Mononuclear cell (primary cell): ENCODE measurements around the gene TIMM17A. TPM values are rescaled to one million over a fixed set of nuclear protein-coding genes. Genes with fewer than 3 reads are reported as not detected.

ENCODE experiments used
- H3K27me3 ChIP-seq: 2 replicates; pipeline ENCODE4 v1.6.0; 2011; ENCODE audit warnings: low read length, control low read depth; ENCODE audit not compliant: insufficient read depth
- H3K4me1 ChIP-seq: 2 replicates; pipeline ENCODE4 v1.5.1; 2011; ENCODE audit warnings: mild to moderate bottlenecking, low read length, control low read depth; ENCODE audit not compliant: insufficient read depth
- H3K4me3 ChIP-seq: 2 replicates; pipeline ENCODE4 v1.5.1; 2011; ENCODE audit warnings: mild to moderate bottlenecking, low read length, moderate library complexity
- H3K9me3 ChIP-seq: 2 replicates; pipeline ENCODE4 v1.5.1; 2011; ENCODE audit warnings: low read depth, mild to moderate bottlenecking, control low read depth, low read length
- total RNA-seq: library from RNA; depleted of rRNA; stranded (reverse); fragments of >200 nt; gene quantifications from one replicate; pipeline ENCODE4 v1.2.3, GENCODE V29; 2012

The TIMM17A gene
- total RNA-seq, 1 donor = 30.5 TPM

- Histone ChIP-seq H3K4me3 (no peak overlapping the region), H3K9me3 (no peaks in the 10 kb centered on the region), H3K4me1 (peaks cover 9% of the 10 kb centered on the region), H3K27me3 (no peaks in the 10 kb centered on the region)
Measured at GRCh38 chr1:201988601-201989000, 33.3 kb downstream of the TIMM17A start.

DNA sequence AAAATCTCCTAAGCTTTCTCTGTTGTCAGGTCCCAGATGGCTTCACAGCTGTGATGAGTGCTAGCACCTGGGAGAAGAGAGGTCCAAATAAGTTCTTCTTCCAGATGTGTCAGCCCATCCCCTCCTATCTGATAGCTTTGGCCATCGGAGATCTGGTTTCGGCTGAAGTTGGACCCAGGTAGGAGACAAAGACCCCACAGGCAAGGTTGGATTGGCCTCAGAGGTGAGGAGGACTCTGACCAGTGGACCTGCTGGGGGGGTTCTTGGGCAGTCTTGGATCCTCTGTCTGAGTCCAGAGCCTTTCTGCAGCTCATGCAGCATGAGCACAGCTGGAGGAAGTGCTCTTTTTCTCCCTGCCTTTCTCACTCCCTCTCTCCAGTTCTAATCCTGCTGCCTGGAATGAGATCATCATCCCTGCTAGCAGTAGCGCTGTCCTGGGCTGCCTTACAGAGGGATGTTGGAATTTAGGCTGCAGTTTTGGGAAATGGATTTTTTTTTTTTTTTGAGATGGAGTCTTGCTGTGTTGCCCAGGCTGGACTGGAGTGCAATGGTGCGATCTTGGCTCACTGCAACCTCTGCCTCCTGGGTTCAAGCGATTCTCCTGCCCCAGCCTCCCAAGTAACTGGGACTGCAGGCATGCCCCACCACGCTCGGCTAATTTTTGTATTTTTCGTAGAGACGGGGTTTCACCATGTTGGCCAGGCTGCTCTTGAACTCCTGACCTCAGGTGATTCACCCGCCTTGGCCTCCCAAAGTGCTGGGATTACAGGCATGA, 34.2 kb downstream of the TIMM17A start:
- Histone ChIP-seq H3K9me3 (no peaks in the 10 kb centered on the region), H3K27me3 (no peaks in the 10 kb centered on the region), H3K4me1 (no peaks in the 10 kb centered on the region), H3K4me3 (no peak overlapping the region)

- Histone ChIP-seq H3K4me1 (no peaks in the 10 kb centered on the region), H3K4me3 (no peak overlapping the region), H3K9me3 (no peaks in the 10 kb centered on the region)
Measured at GRCh38 chr1:201990427-201990826, 35.1 kb downstream of the TIMM17A start.

GRCh38 chr1:201999625-202000238, 44.4 kb downstream of the TIMM17A start:
- no peaks in the 10 kb centered on the region for H3K27me3 ChIP-seq
- no peak overlapping the region for H3K4me3 ChIP-seq
- H3K9me3 ChIP-seq = no peaks in the 10 kb centered on the region
- H3K4me1 ChIP-seq = no peaks in the 10 kb centered on the region

More at GRCh38 chr1:201990427-201990826, 35.1 kb downstream of the TIMM17A start:
- H3K27me3 ChIP-seq = no peaks in the 10 kb centered on the region

DNA sequence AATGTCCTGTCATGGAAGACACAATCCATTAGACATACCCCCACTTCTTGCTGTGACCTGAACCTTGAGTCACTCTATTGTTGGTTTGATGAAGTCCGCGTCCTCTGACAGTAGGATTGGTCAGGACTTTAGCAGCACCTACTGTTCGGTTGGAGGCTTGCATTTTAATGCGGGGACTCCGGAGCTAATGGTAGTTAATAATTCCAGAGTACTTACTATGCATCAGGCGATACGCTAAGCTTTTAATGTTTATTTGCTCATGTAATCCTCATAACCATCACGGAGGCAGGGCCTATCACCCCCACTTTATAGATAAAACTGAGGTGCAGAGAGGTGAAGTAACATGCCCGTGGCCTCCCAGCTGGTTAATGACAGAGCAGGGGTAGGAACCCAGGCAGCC, 47.2 kb downstream of the TIMM17A start:
- Histone ChIP-seq H3K4me1 (no peaks in the 10 kb centered on the region), H3K9me3 (no peaks in the 10 kb centered on the region), H3K4me3 (no peak overlapping the region), H3K27me3 (no peaks in the 10 kb centered on the region)

GRCh38 chr1:202004711-202005110, 49.4 kb downstream of the TIMM17A start:
- H3K4me1 ChIP-seq = no peaks in the 10 kb centered on the region
- H3K27me3 ChIP-seq = no peaks in the 10 kb centered on the region
- H3K9me3 ChIP-seq = no peaks in the 10 kb centered on the region
- no peak overlapping the region for H3K4me3 ChIP-seq

- no peak overlapping the region for H3K4me3 ChIP-seq
- no peaks in the 10 kb centered on the region for H3K9me3 ChIP-seq
- H3K27me3 ChIP-seq = no peaks in the 10 kb centered on the region
- H3K4me1 ChIP-seq = no peaks in the 10 kb centered on the region
Measured at GRCh38 chr1:202005958-202006357, 50.7 kb downstream of the TIMM17A start.

- no peaks in the 10 kb centered on the region for H3K4me1 ChIP-seq
- no peak overlapping the region for H3K4me3 ChIP-seq
- no peaks in the 10 kb centered on the region for H3K27me3 ChIP-seq
- H3K9me3 ChIP-seq = no peaks in the 10 kb centered on the region
Measured at GRCh38 chr1:202007304-202007703, 52.0 kb downstream of the TIMM17A start.

DNA sequence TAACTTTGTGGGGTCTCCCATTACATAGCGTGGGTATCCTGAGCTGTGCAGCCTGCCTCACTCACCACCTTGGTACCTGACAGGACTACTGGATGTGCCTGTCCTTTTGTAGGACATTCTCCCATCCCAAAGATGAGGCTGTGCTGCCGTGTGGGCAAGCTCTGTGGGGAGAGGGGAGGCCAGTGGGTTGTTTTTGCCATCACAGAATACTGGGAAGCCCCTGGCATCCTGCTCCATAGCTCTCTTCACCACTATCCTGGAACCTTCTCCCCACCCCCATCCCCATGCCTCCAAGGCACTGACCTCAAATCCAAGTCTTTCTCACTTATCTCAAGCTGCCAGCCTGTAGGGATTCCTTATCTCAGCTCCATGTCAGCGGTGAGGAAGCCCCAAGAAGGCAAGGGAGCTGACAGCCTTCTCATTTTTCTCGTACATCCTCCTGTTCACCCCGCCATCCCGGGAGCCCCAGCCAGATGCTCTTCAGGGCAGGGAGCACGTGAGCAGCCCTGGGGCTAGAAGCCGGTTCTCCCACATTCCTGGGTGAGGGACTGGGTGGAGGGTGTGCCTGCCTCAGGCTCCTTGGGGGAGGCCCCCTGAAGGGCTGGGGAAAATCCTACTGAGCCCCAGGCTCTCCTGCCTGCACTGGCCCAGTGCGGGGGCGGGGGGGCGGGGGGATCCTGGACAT, 52.6 kb downstream of the TIMM17A start:
- H3K4me1 ChIP-seq = no peaks in the 10 kb centered on the region
- no peaks in the 10 kb centered on the region for H3K27me3 ChIP-seq
- H3K4me3 ChIP-seq = no peak overlapping the region

GRCh38 chr1:202009326-202010179, 54.2 kb downstream of the TIMM17A start:
- no peaks in the 10 kb centered on the region for H3K9me3 ChIP-seq
- no peaks in the 10 kb centered on the region for H3K4me1 ChIP-seq
- no peaks in the 10 kb centered on the region for H3K27me3 ChIP-seq
- H3K4me3 ChIP-seq = no peak overlapping the region

More for the DNA sequence above, 52.6 kb downstream of the TIMM17A start:
- no peaks in the 10 kb centered on the region for H3K9me3 ChIP-seq

- no peaks in the 10 kb centered on the region for H3K27me3 ChIP-seq
- no peak within 1 kb of the TSS for H3K4me3 ChIP-seq
- H3K9me3 ChIP-seq = no peaks in the 10 kb centered on the region
- H3K4me1 ChIP-seq = no peaks in the 10 kb centered on the region
Measured at GRCh38 chr1:202010180-202011015, 55.1 kb downstream of the TIMM17A start, which contains the start of gene ELF3. TSS of gene ELF3 (plus strand) at chr1:202010587. CDS start at chr1:202011137, 550 bp downstream.

GRCh38 chr1:202011994-202012393, 56.7 kb downstream of the TIMM17A start:
- Histone ChIP-seq H3K4me3 (no peak overlapping the region), H3K4me1 (no peaks in the 10 kb centered on the region), H3K9me3 (no peaks in the 10 kb centered on the region), H3K27me3 (no peaks in the 10 kb centered on the region)

GRCh38 chr1:202012544-202013478, 57.5 kb downstream of the TIMM17A start:
- H3K4me3 ChIP-seq = no peak overlapping the region
- H3K4me1 ChIP-seq = no peaks in the 10 kb centered on the region
- H3K9me3 ChIP-seq = no peaks in the 10 kb centered on the region
- H3K27me3 ChIP-seq = no peaks in the 10 kb centered on the region
